SU-DHL-6 (cell line): ENCODE results near the gene TBC1D1.

Experiments
- H2AFZ ChIP-seq: fragments of 200-600 bp; sonication (generic); 2 replicates; pipeline ENCODE4 v1.6.1; 2014; ENCODE audit warnings: low read depth, mild to moderate bottlenecking, moderate library complexity, mixed read lengths, antibody characterized with exemption, low read length; ENCODE audit not compliant: severe bottlenecking
- H3F3A ChIP-seq: fragments of 200-600 bp; shearing (Covaris generic); 2 replicates; pipeline ENCODE4 v1.6.0; 2016; ENCODE audit warnings: antibody characterized with exemption, mild to moderate bottlenecking; ENCODE audit not compliant: insufficient read depth
- H3K27ac ChIP-seq: fragments of 200-600 bp; sonication (generic); 2 replicates; pipeline ENCODE4 v1.5.1; 2016; ENCODE audit warnings: low read depth, mild to moderate bottlenecking, low read length, moderate library complexity, mixed read lengths
- H3K27me3 ChIP-seq: fragments of 200-600 bp; sonication (generic), shearing (Covaris generic); 2 replicates; pipeline ENCODE4 v1.6.0; 2014; ENCODE audit warnings: mild to moderate bottlenecking, low read length
- H3K36me3 ChIP-seq: fragments of 200-600 bp; sonication (generic); 2 replicates; pipeline ENCODE4 v1.6.1; 2014; ENCODE audit warnings: mild to moderate bottlenecking, low read length, mixed read lengths
- H3K4me2 ChIP-seq: fragments of 300-600, 200-600 bp; shearing (Covaris generic), sonication (generic); 2 replicates; pipeline ENCODE4 v1.6.0; 2014; ENCODE audit warnings: low read length, low read depth, mild to moderate bottlenecking; ENCODE audit not compliant: poor library complexity, severe bottlenecking
- H3K4me3 ChIP-seq: fragments of 200-600 bp; sonication (generic); 2 replicates; pipeline ENCODE4 v1.5.1; 2014; ENCODE audit warnings: antibody characterized with exemption, low read length, mild to moderate bottlenecking, mixed read lengths; ENCODE audit not compliant: insufficient read depth, poor library complexity, severe bottlenecking
- H3K79me2 ChIP-seq: fragments of 200-600 bp; sonication (generic); 2 replicates; pipeline ENCODE4 v1.6.1; 2014; ENCODE audit warnings: mild to moderate bottlenecking, low read length, moderate library complexity; ENCODE audit not compliant: insufficient read depth
- H3K9ac ChIP-seq: fragments of 200-600 bp; sonication (generic); 2 replicates; pipeline ENCODE4 v1.7.0; 2014; ENCODE audit warnings: mild to moderate bottlenecking, low read length
- H3K9me2 ChIP-seq: fragments of 200-600 bp; sonication (generic); replicated peaks from 2 replicates; pipeline ENCODE4 v1.6.1; 2014; ENCODE audit warnings: low read length; ENCODE audit not compliant: insufficient read depth
- H3K9me3 ChIP-seq: fragments of 200-600 bp; sonication (generic); 2 replicates; pipeline ENCODE4 v1.6.1; 2014; ENCODE audit warnings: low read length, mixed read lengths; ENCODE audit not compliant: insufficient read depth
- H4K20me1 ChIP-seq: fragments of 200-600 bp; sonication (generic); 2 replicates; pipeline ENCODE4 v1.6.1; 2014; ENCODE audit warnings: low read depth, mild to moderate bottlenecking, antibody characterized with exemption, low read length, moderate library complexity, mixed read lengths
- EZH2phosphoT487 ChIP-seq: fragments of 200-600 bp; sonication (generic), shearing (Covaris generic); conservative IDR thresholded peaks from 2 replicates; pipeline ENCODE4 v1.6.1; 2018; ENCODE audit warnings: mild to moderate bottlenecking, antibody characterized with exemption, low read length, moderate library complexity, mixed read lengths
- TF ChIP-seq, protein P1 (sequence below): fragments of 200-600 bp; sonication (generic); IDR thresholded peaks from one replicate; pipeline ENCODE4 v1.5.1; 2017; ENCODE audit warnings: antibody characterized with exemption, mild to moderate bottlenecking, low read length, moderate library complexity; ENCODE audit not compliant: insufficient read depth, poor library complexity, severe bottlenecking

TBC1D1 gene

DNA sequence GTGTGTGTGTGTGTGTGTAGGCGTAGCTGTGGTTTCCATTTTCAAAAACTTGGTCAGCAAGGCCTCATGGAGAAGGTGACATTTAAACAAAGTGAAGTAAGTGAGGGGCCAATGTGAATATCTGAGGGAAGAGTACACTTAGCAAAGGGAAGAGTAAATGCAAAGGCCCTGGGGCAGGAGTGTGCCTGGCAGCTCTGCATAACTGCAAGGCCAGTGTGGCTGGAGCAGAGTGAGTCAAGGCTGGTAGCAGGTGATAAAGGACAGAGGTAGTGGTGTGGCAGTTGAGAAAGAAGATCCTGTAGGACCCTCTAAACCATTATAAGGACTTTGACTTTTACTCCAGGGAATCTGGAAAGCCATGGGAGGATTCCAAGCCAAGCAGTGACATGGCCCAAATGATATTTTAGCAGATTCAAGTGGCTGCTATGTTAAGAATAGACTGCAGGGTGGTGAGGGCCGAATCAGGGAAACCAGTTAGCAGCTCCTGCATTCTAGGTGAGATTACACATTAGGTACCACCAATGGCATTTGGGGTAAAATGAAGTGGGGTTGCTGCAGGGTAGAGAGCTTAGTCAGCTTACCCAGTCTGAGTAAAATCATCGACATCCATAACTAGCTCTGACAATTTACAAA lies 5.9 kb upstream of the TBC1D1 start:
- no peak overlapping the region for H3K4me2 ChIP-seq
- no peaks in the 10 kb centered on the region for H3K9me2 ChIP-seq

GRCh38 chr4:37885496-37885895 lies 5.4 kb upstream of the TBC1D1 start:
- Histone ChIP-seq H3K36me3 (no peaks in the 10 kb centered on the region), H4K20me1 (no peaks in the 10 kb centered on the region), H3K9ac (no peak overlapping the region), H3F3A (peaks cover 10% of the 10 kb centered on the region), H3K27ac (no peak overlapping the region), H3K4me3 (no peak overlapping the region), H3K4me2 (no peak overlapping the region), H3K27me3 (no peaks in the 10 kb centered on the region), H3K79me2 (no peaks in the 10 kb centered on the region), H2AFZ (no peak overlapping the region), H3K9me2 (no peaks in the 10 kb centered on the region), H3K9me3 (no peaks in the 10 kb centered on the region)
- no peak for TF ChIP-seq EZH2phosphoT487
- TF ChIP-seq, protein P1, sequence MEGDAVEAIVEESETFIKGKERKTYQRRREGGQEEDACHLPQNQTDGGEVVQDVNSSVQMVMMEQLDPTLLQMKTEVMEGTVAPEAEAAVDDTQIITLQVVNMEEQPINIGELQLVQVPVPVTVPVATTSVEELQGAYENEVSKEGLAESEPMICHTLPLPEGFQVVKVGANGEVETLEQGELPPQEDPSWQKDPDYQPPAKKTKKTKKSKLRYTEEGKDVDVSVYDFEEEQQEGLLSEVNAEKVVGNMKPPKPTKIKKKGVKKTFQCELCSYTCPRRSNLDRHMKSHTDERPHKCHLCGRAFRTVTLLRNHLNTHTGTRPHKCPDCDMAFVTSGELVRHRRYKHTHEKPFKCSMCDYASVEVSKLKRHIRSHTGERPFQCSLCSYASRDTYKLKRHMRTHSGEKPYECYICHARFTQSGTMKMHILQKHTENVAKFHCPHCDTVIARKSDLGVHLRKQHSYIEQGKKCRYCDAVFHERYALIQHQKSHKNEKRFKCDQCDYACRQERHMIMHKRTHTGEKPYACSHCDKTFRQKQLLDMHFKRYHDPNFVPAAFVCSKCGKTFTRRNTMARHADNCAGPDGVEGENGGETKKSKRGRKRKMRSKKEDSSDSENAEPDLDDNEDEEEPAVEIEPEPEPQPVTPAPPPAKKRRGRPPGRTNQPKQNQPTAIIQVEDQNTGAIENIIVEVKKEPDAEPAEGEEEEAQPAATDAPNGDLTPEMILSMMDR: no peak

More for the DNA sequence above, 5.9 kb upstream of the TBC1D1 start:
- no peak overlapping the region for H2AFZ ChIP-seq
- no peak overlapping the region for H3K9ac ChIP-seq
- no peaks in the 10 kb centered on the region for H3K79me2 ChIP-seq
- no peaks in the 10 kb centered on the region for H3K27me3 ChIP-seq
- TF ChIP-seq, protein P1: no peak
- no peak for TF ChIP-seq EZH2phosphoT487
- peaks cover 10% of the 10 kb centered on the region for H3F3A ChIP-seq
- no peaks in the 10 kb centered on the region for H4K20me1 ChIP-seq
- H3K27ac ChIP-seq: no peak overlapping the region
- H3K36me3 ChIP-seq: no peaks in the 10 kb centered on the region
- H3K9me3 ChIP-seq: no peaks in the 10 kb centered on the region
- H3K4me3 ChIP-seq: no peak overlapping the region

DNA sequence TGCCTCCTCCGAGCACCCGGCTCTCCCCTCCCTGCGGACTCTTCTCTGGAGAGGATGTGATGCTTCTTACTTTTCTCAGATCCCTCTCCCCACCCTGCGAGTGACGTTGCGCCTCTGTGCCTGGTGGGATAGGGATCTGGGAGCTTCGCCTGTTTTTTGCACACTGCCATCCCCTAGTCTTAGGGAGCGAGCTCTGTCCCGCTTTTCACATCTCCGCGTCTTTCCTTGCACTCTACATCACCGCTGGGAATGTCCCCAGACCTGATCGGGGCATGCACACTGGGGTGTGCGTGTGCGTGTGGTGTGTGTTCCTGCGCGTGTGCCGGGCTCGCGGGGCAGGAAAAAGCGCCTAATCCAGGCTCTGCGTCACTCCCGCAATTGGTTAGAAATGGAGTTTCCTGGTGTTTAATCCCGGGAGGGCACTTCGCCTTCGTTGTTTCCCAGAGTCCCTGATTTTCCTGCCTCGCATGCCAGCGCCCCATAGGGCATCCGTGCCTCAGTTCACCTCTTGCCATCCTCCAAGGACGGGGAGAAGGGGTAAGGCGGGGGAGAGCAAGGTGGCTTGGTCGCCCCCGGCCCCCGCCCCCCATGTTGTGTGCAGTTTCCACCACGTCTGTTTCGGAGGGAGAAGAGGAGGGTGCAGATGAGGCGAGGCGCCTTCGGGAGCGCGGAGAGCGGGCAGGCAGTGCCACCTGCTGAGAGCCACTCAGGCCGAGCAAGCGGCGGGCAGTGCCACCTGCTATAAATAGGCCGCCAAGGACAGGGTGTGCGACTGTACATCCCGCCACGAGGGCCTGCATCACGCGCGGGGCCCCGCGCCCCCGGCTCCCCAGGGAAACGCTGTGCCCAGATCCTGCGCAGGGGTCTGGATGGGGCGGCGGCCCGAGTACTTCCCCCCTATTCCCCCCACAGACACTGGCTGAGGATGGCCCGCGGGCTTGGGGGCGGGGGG lies 759 bp upstream of the TBC1D1 start:
- Histone ChIP-seq H3K27ac (no peak overlapping the region), H2AFZ (peak overlapping the region; percentile 91), H3K27me3 (no peaks in the 10 kb centered on the region), H4K20me1 (no peaks in the 10 kb centered on the region), H3K4me3 (peak overlapping the region; percentile 61), H3K4me2 (peak overlapping the region; percentile 87), H3K79me2 (no peaks in the 10 kb centered on the region), H3K36me3 (no peaks in the 10 kb centered on the region), H3K9me3 (no peaks in the 10 kb centered on the region), H3K9me2 (no peaks in the 10 kb centered on the region), H3F3A (peaks cover 14% of the 10 kb centered on the region), H3K9ac (peak overlapping the region; percentile 72)
- no peak for TF ChIP-seq EZH2phosphoT487
- TF ChIP-seq, protein P1: no peak
